Endothelial cell of umbilical vein (primary cell): Measurements from ENCODE around the gene PPP1R9B. TPM values are rescaled to one million over a fixed set of nuclear protein-coding genes. Genes with fewer than 3 reads are reported as not detected.

Source experiments
- BruUV-seq: library from RNA; stranded (reverse); fragments of 400-500 nt; replicated peaks from 2 replicates; lab custom pipeline; 2021; lab: Mats Ljungman, UMichigan
- CTCF ChIA-PET: fragments of 300-600, 350-600 bp; sonication (Branson Sonifier 250); formaldehyde crosslinking; loops from one replicate; lab custom pipeline; 2021; ENCODE audit warnings: antibody characterized with exemption, inconsistent platforms; lab: Charles Lee
- POLR2A ChIA-PET: fragments of 300-600, 350-600 bp; sonication (Branson Sonifier 250); formaldehyde crosslinking; loops from one replicate; lab custom pipeline; 2021; ENCODE audit warnings: antibody characterized with exemption, inconsistent platforms; lab: Charles Lee
- DNase-seq: peaks from one replicate; pipeline ENCODE4 v3.0.0-alpha.2; 2011; ENCODE audit warnings: low read depth, low spot score
- FAIRE-seq: peaks from 2 replicates; lab custom pipeline; 2011; peaks lifted over from hg19 to GRCh38; lab: Jason Lieb, UNC
- H2AFZ ChIP-seq: 2 replicates; pipeline ENCODE4 v1.6.0; 2012; ENCODE audit warnings: low read depth, low read length, control low read depth, inconsistent platforms
- H3K27ac ChIP-seq: 2 replicates; pipeline ENCODE4 v1.5.1; 2011; ENCODE audit warnings: low read depth, mild to moderate bottlenecking, control low read depth, low read length, moderate library complexity; ENCODE audit not compliant: insufficient read depth
- H3K27me3 ChIP-seq, 2 experiments: 2 replicates each; pipeline versions ENCODE4 v1.6.0 to v1.6.1; 2011; ENCODE audit warnings: low read length in 2 of 2, mixed read lengths in 1 of 2; ENCODE audit not compliant: control insufficient read depth in 2 of 2, insufficient read depth in 2 of 2
- H3K36me3 ChIP-seq, 2 experiments: 2 replicates in 1 of 2; 3 replicates in 1 of 2; pipeline ENCODE4 v1.5.1; 2011; ENCODE audit warnings: low read length in 2 of 2, mild to moderate bottlenecking in 1 of 2, moderate library complexity in 1 of 2; ENCODE audit not compliant: control insufficient read depth in 2 of 2, insufficient read depth in 2 of 2; ENCODE audit errors: extremely low read depth in 1 of 2
- H3K4me1 ChIP-seq: 3 replicates; pipeline ENCODE4 v1.5.1; 2011; ENCODE audit warnings: mild to moderate bottlenecking, low read length; ENCODE audit not compliant: control insufficient read depth, insufficient read depth; ENCODE audit errors: extremely low read depth
- H3K4me2 ChIP-seq: 2 replicates; pipeline ENCODE4 v1.6.1; 2011; ENCODE audit warnings: low read length, control low read depth, mixed read lengths; ENCODE audit not compliant: insufficient read depth
- H3K4me3 ChIP-seq, 3 experiments: fragments of 200-600 bp in 1 of 3; sonication (generic), shearing (Covaris generic) in 1 of 3; replicated peaks in 1 of 3; 2 replicates each; pipeline ENCODE4 v1.5.1; 2011 to 2016; ENCODE audit warnings: control low read depth in 3 of 3, low read length in 3 of 3, mild to moderate bottlenecking in 2 of 3, inconsistent platforms in 1 of 3, low read depth in 1 of 3, moderate library complexity in 1 of 3; ENCODE audit not compliant: insufficient read depth in 1 of 3
- H3K79me2 ChIP-seq: 2 replicates; pipeline ENCODE4 v1.6.0; 2012; ENCODE audit warnings: low read length, inconsistent platforms; ENCODE audit not compliant: control insufficient read depth, insufficient read depth
- H3K9ac ChIP-seq: replicated peaks from 2 replicates; pipeline ENCODE3; 2011; ENCODE audit warnings: low read length, control low read depth; ENCODE audit not compliant: insufficient read depth; ENCODE audit errors: extremely low read depth
- H3K9me1 ChIP-seq: replicated peaks from 3 replicates; pipeline ENCODE4 v1.6.0; 2011; ENCODE audit warnings: mild to moderate bottlenecking, low read length; ENCODE audit not compliant: control insufficient read depth, insufficient read depth; ENCODE audit errors: extremely low read depth
- H3K9me3 ChIP-seq: replicated peaks from 2 replicates; pipeline ENCODE4 v1.5.1; 2012; ENCODE audit warnings: low read length, inconsistent platforms; ENCODE audit not compliant: control insufficient read depth, insufficient read depth
- H4K20me1 ChIP-seq: replicated peaks from 2 replicates; pipeline ENCODE3; 2011; ENCODE audit warnings: mild to moderate bottlenecking, low read length; ENCODE audit not compliant: control insufficient read depth, insufficient read depth; ENCODE audit errors: extremely low read depth
- EZH2 ChIP-seq: IDR thresholded peaks from 2 replicates; pipeline ENCODE4 v1.6.1; 2012; ENCODE audit warnings: borderline replicate concordance, low read depth, mild to moderate bottlenecking, moderate library complexity, low read length, inconsistent platforms; ENCODE audit not compliant: severe bottlenecking
- FOS ChIP-seq: IDR thresholded peaks from 2 replicates; pipeline ENCODE4 v1.6.1; 2011; ENCODE audit warnings: mild to moderate bottlenecking, low read length, moderate library complexity, borderline replicate concordance; ENCODE audit not compliant: insufficient read depth
- GATA2 ChIP-seq: IDR thresholded peaks from 2 replicates; pipeline ENCODE4 v1.7.0; 2011; ENCODE audit warnings: low read depth, mild to moderate bottlenecking, moderate library complexity, mixed read lengths, low read length; ENCODE audit not compliant: insufficient read length, insufficient read depth
- JUN ChIP-seq: IDR thresholded peaks from 2 replicates; pipeline ENCODE4 v1.6.1; 2011; ENCODE audit warnings: borderline replicate concordance, low read depth; ENCODE audit not compliant: insufficient read length, insufficient read depth
- MYC ChIP-seq: IDR thresholded peaks from one replicate; pipeline ENCODE4 v1.6.1; 2011; ENCODE audit warnings: mild to moderate bottlenecking, low read depth, low read length
- POLR2A ChIP-seq: IDR thresholded peaks from 2 replicates; pipeline ENCODE4 v1.6.1; 2012; ENCODE audit warnings: low read depth, mild to moderate bottlenecking, control low read depth, low read length
- POLR2AphosphoS5 ChIP-seq: IDR thresholded peaks from 2 replicates; pipeline ENCODE4 v1.6.1; 2012; ENCODE audit warnings: low read depth, mild to moderate bottlenecking, control low read depth, low read length, moderate library complexity; ENCODE audit not compliant: insufficient read depth
- dilution Hi-C: fragments of 300-500 bp; cut with MboI; formaldehyde crosslinking; loops from one replicate; pipeline ENCODE4 v1.15.0; 2019; ENCODE audit warnings: low sequenced_read_pairs; ENCODE audit not compliant: extremely low pct_ligation_motif_present
- intact Hi-C: fragments of 100-400 bp; cut with micrococcal nuclease; formaldehyde crosslinking; loops from one replicate; pipeline ENCODE4 v1.10.0; 2022
- polyA plus RNA-seq, 4 experiments: library from polyadenylated mRNA; depleted of rRNA in 3 of 4; stranded (reverse) in 3 of 4; unstranded in 1 of 4; fragments of >200 nt; gene quantifications; 2 replicates each; pipeline versions ENCODE4 v1.2.1 to v1.2.3, GENCODE V29; 2011 to 2012; ENCODE audit warnings: missing spikeins in 1 of 4
- total RNA-seq: library from RNA; stranded (reverse); gene quantifications from 2 replicates; pipeline ENCODE4 v1.2.3, GENCODE V29; 2021
- TF ChIP-seq, protein P1 (sequence below), 2 donors: IDR thresholded peaks; 1 replicate in 1 of 2; 2 replicates in 1 of 2; pipeline ENCODE4 v1.5.1; 2011; ENCODE audit warnings: low read length in 2 of 2, mild to moderate bottlenecking in 2 of 2, moderate library complexity in 2 of 2, control low read depth in 1 of 2, inconsistent platforms in 1 of 2, low read depth in 1 of 2; ENCODE audit not compliant: insufficient read depth in 1 of 2; ENCODE audit errors: extremely low read depth in 1 of 2
- TF ChIP-seq, protein P2 (sequence below): IDR thresholded peaks from 2 replicates; pipeline ENCODE4 v1.6.1; 2011; ENCODE audit not compliant: insufficient read depth, insufficient read length

Gene PPP1R9B
- total and polyA plus RNA-seq, 2 donors (not counting 3 experiments of a cell fraction or from before 2014, with no cell fraction given) = 20.1 to 60.2 TPM

DNA sequence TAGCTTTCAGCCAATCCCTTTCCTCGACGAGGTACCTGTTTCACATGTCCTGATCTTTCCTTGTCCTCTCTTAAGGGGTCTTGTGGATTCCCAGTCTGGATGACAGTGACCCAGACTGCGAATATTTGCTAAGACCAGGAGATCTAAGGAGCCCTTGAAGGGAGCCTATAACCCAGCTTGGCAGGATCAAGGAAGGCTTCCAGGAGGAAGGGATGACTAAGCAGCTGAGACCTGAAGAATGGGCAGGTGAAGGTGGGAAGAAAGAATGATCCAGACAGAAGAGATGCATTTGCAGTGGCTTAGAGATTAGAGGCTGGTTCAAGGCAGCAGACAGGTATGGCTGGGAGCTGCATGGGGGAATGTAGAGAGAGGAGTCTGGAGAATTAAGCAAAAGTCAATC lies 57.2 kb downstream of the PPP1R9B start:
- ChIA-PET POLR2A (no interaction called here), CTCF (interaction anchor here (1.1 to 5.4 kb wide), 13 partner anchors 14 to 174 kb away, joined by 3 to 101 read pairs (median 21); partner anchors contain the start of genes ITGA3 and SAMD14)
- dilution Hi-C loops (no loop called here), intact Hi-C loops (no loop called here)
- H3K36me3 ChIP-seq = peaks cover 0 to 16% of the 10 kb centered on the region in 2 experiments
- TF ChIP-seq GATA2 = no peak
- no peak for TF ChIP-seq POLR2AphosphoS5
- TF ChIP-seq EZH2 = no peak
- TF ChIP-seq MYC = no peak
- TF ChIP-seq JUN = no peak
- TF ChIP-seq FOS = no peak
- TF ChIP-seq, protein P1, sequence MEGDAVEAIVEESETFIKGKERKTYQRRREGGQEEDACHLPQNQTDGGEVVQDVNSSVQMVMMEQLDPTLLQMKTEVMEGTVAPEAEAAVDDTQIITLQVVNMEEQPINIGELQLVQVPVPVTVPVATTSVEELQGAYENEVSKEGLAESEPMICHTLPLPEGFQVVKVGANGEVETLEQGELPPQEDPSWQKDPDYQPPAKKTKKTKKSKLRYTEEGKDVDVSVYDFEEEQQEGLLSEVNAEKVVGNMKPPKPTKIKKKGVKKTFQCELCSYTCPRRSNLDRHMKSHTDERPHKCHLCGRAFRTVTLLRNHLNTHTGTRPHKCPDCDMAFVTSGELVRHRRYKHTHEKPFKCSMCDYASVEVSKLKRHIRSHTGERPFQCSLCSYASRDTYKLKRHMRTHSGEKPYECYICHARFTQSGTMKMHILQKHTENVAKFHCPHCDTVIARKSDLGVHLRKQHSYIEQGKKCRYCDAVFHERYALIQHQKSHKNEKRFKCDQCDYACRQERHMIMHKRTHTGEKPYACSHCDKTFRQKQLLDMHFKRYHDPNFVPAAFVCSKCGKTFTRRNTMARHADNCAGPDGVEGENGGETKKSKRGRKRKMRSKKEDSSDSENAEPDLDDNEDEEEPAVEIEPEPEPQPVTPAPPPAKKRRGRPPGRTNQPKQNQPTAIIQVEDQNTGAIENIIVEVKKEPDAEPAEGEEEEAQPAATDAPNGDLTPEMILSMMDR (IDR thresholded peaks at IDR 0.05; ENCODE audit: extremely low read depth in 1 of 2, insufficient read depth in 1 of 2, low read depth in 1 of 2, low read length in 2 of 2) = no peak
- TF ChIP-seq, protein P2, sequence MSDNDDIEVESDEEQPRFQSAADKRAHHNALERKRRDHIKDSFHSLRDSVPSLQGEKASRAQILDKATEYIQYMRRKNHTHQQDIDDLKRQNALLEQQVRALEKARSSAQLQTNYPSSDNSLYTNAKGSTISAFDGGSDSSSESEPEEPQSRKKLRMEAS = no peak
- TF ChIP-seq POLR2A = no peak
- FAIRE-seq = no peak
- H3K9me1 ChIP-seq = no peaks in the 10 kb centered on the region
- H3K79me2 ChIP-seq = no peaks in the 10 kb centered on the region
- no peaks in the 10 kb centered on the region for H4K20me1 ChIP-seq
- H3K9ac ChIP-seq = no peak overlapping the region
- H3K4me2 ChIP-seq = no peak overlapping the region
- DNase-seq = no peak
- H3K9me3 ChIP-seq = no peaks in the 10 kb centered on the region
- no TSS peak for BruUV-seq
- no peaks in the 10 kb centered on the region for H3K27me3 ChIP-seq
- H3K4me3 ChIP-seq = no peak overlapping the region
- no peak overlapping the region for H3K27ac ChIP-seq
- H3K4me1 ChIP-seq = peaks cover 10% of the 10 kb centered on the region
- no peak overlapping the region for H2AFZ ChIP-seq
